Measurements from ENCODE around the gene CARD10. TPM values are rescaled to one million over a fixed set of nuclear protein-coding genes. Genes with fewer than 3 reads are reported as not detected.

Gene CARD10
- total and polyA plus RNA-seq, 8 donors, result 10.3 to 19.7 (median 15.4) TPM

- ATAC-seq, result no peak
- H3K4me3 ChIP-seq, result no peak overlapping the region
- H3K36me3 ChIP-seq, result peaks cover 0 to 14% of the 10 kb centered on the region in 2 donors
- TF ChIP-seq CTCF (IDR thresholded peaks at IDR 0.05), result no peak
- intact Hi-C loops (cut with DNase I), result no loop called here
- no peaks in the 10 kb centered on the region for H3K27me3 ChIP-seq
- no peaks in the 10 kb centered on the region for H3K9me3 ChIP-seq
- no peak for DNase-seq
- H3K27ac ChIP-seq, result peak overlapping the region in 1 of 2 donors; percentile 85
- H3K4me1 ChIP-seq, result peaks cover 20 to 47% of the 10 kb centered on the region in 2 donors
Measured at GRCh38 chr22:37487129-37487528, 32.1 kb downstream of the CARD10 start.

DNA sequence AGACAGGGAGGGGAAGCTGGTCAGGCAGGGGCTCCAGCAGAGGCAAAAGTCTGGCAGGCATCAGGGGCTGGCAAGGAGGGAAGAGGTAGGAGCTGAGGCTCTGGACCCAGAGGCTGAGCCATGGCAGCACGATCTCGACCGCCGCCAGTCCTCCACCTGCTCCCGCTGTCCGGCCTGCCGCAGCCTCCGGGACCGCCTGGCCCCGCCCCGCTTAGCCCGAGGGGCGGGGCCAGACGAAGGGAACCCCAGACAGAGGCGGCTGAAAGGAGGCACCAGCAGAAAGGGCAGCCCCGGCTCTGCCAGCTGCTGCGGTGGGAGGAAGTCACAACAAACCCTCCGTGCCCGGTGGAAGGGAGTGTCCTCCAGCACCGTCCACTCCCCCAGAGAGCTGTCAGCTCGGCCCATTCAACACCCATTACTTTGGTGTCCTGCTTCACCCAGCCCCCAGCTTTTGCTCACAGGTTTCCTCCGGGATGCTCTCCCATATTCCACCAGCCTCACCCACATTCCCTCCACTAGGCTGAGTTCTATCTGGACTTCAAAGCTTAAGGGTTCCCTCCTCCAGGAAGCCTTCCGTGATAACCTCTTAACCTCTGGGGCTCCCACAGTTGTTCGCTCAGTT lies 32.9 kb downstream of the CARD10 start, which contains the start of gene MFNG:
TSS of gene MFNG (minus strand) at position 161 of the 622 bp plus-strand sequence. CDS start 207 bp downstream, outside the sequence.
- ATAC-seq (peak; percentile 84), DNase-seq (peak in 3 of 4 donors; percentile 51 to 97 (median 90))
- Histone ChIP-seq H3K36me3 (peaks cover 0 to 14% of the 10 kb centered on the region in 2 donors), H3K27ac (peak within 1 kb of the TSS; percentile 85 to 87), H3K9me3 (no peaks in the 10 kb centered on the region), H3K4me3 (peak within 1 kb of the TSS; percentile 27 to 80), H3K27me3 (no peaks in the 10 kb centered on the region), H3K4me1 (peaks cover 20 to 54% of the 10 kb centered on the region in 2 donors)
- TF ChIP-seq CTCF (IDR thresholded peaks at IDR 0.05), result no peak
- intact Hi-C loops (cut with DNase I), result no loop called here

GRCh38 chr22:37485395-37486223 lies 33.6 kb downstream of the CARD10 start:
- H3K27me3 ChIP-seq, result no peaks in the 10 kb centered on the region
- no peak for TF ChIP-seq CTCF (IDR thresholded peaks at IDR 0.05)
- peak overlapping the region; percentile 85 to 87 for H3K27ac ChIP-seq
- no peaks in the 10 kb centered on the region for H3K9me3 ChIP-seq
- intact Hi-C loops (cut with DNase I), result no loop called here
- DNase-seq, result no peak
- H3K4me1 ChIP-seq, result peaks cover 20 to 54% of the 10 kb centered on the region in 2 donors
- H3K36me3 ChIP-seq, result peaks cover 0 to 8% of the 10 kb centered on the region in 2 donors
- ATAC-seq, result no peak
- H3K4me3 ChIP-seq, result peak overlapping the region; percentile 27 to 80

DNA sequence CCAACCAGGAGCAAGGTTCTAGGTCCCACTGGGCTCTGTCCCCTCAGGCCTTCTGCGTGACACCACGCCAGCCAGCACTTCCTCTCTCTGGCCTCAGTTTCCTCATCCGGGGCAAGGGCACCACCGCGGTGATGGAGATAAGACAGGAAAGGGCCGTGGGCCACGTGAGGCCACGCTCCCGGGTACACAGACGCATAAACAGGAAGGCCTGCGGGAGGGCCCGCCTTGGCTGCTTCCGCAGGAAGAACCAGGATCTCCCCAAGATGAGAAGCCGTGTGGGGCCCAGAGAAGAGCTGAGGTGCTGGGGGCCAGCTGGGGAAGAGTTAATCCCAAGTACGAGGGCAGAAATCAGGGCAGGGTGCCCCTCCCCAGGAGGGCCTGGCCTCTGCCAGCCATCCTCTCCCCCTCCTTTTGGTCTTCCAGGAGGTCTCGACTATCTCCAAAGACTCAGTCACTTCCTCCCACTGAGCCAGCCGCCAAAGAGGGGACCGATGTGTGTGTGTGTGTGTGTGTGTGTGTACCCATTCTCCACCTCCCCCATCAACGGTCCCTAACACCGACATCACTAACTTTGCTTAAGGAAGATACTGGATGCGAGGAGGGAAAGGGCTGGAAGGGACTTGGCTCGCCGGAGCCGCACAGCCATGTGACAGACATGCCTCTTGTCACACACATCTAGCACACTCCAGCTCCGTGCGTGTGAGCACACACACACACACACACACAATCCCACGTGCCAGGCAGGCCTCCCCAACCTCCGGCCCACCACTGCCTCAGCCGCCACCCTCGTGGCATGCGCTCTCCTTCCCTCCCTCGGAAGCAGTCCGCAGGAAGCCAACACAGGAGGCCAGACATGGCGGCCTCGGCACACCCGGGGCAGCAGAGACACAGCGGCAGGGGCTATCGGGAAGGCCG lies 34.5 kb downstream of the CARD10 start:
- DNase-seq (peak in 2 of 4 donors; percentile 91 to 96), ATAC-seq (peak; percentile 53)
- TF ChIP-seq CTCF (IDR thresholded peaks at IDR 0.05), result no peak
- Histone ChIP-seq H3K27me3 (no peaks in the 10 kb centered on the region), H3K4me1 (peaks cover 20 to 54% of the 10 kb centered on the region in 2 donors), H3K27ac (peak overlapping the region; percentile 85 to 87), H3K9me3 (no peaks in the 10 kb centered on the region), H3K36me3 (peaks cover 0 to 5% of the 10 kb centered on the region in 2 donors), H3K4me3 (peak overlapping the region; percentile 27 to 80)
- intact Hi-C loops (cut with DNase I), result no loop called here
